IMR-90 (cell line): ENCODE results near the gene SERPINA10. TPM values are rescaled to one million over a fixed set of nuclear protein-coding genes. Genes with fewer than 3 reads are reported as not detected.

Source experiments
- ATAC-seq: fragments of 200-7000 bp; cut with Tn5 transposase; 2 replicates; pipeline ENCODE4 v1.9.1; 2020; ENCODE audit warnings: low read depth, mild to moderate bottlenecking, moderate library complexity
- BruUV-seq: library from RNA; stranded (reverse); fragments of 400-500 nt; replicated peaks from 2 replicates; lab custom pipeline; 2021; lab: Mats Ljungman, UMichigan
- CTCF ChIA-PET: fragments of 300-600 bp; formaldehyde crosslinking; extraction: SDS; loops from one replicate; lab custom pipeline; 2021; ENCODE audit warnings: antibody characterized with exemption; lab: Yijun Ruan, JAX
- POLR2A ChIA-PET: fragments of 300-600 bp; sonication (Branson Sonifier 250); formaldehyde crosslinking; loops from one replicate; lab custom pipeline; 2022; ENCODE audit warnings: antibody characterized with exemption; ENCODE audit not compliant: unreplicated experiment; lab: Charles Lee
- DNase-seq: peaks from one replicate; pipeline ENCODE4 v3.0.0; 2013
- H2AFZ ChIP-seq: replicated peaks from 2 replicates; pipeline ENCODE3; 2013; ENCODE audit warnings: low read length, mild to moderate bottlenecking; ENCODE audit not compliant: poor library complexity
- H2AK5ac ChIP-seq: 2 replicates; pipeline ENCODE4 v1.6.1; 2013; ENCODE audit warnings: low read depth, low read length, inconsistent platforms
- H2AK9ac ChIP-seq: replicated peaks from 2 replicates; pipeline ENCODE3; 2013; ENCODE audit warnings: mild to moderate bottlenecking, low read depth, low read length, moderate library complexity; ENCODE audit not compliant: poor library complexity
- H2BK120ac ChIP-seq: 2 replicates; pipeline ENCODE4 v1.6.1; 2013; ENCODE audit warnings: low read depth, low read length, inconsistent platforms
- H2BK15ac ChIP-seq: 3 replicates; pipeline ENCODE4 v1.6.1; 2013; ENCODE audit warnings: low read depth, low read length, inconsistent platforms
- H2BK20ac ChIP-seq: 2 replicates; pipeline ENCODE4 v1.6.1; 2013; ENCODE audit warnings: low read depth, mild to moderate bottlenecking, inconsistent platforms, low read length, moderate library complexity
- H2BK5ac ChIP-seq: 2 replicates; pipeline ENCODE4 v1.6.1; 2013; ENCODE audit warnings: mild to moderate bottlenecking, low read depth, low read length, inconsistent platforms; ENCODE audit not compliant: poor library complexity, severe bottlenecking
- H3K14ac ChIP-seq: replicated peaks from 2 replicates; pipeline ENCODE4 v1.6.1; 2013; ENCODE audit warnings: low read depth, low read length, inconsistent platforms
- H3K18ac ChIP-seq: 2 replicates; pipeline ENCODE4 v1.6.1; 2013; ENCODE audit warnings: low read depth, low read length, control low read depth
- H3K23ac ChIP-seq: 2 replicates; pipeline ENCODE4 v1.6.1; 2013; ENCODE audit warnings: low read depth, low read length, inconsistent platforms
- H3K27ac ChIP-seq: 2 replicates; pipeline ENCODE4 v1.5.1; 2013; ENCODE audit warnings: mild to moderate bottlenecking, control low read depth, low read length; ENCODE audit not compliant: insufficient read depth
- H3K27me3 ChIP-seq: 2 replicates; pipeline ENCODE4 v1.6.1; 2013; ENCODE audit warnings: low read length; ENCODE audit not compliant: control insufficient read depth, insufficient read depth
- H3K36me3 ChIP-seq: 2 replicates; pipeline ENCODE4 v1.6.1; 2013; ENCODE audit warnings: low read length, mixed read lengths; ENCODE audit not compliant: control insufficient read depth, insufficient read depth
- H3K4ac ChIP-seq: 2 replicates; pipeline ENCODE4 v1.6.1; 2013; ENCODE audit warnings: low read depth, low read length, inconsistent platforms
- H3K4me1 ChIP-seq: 2 replicates; pipeline ENCODE4 v1.6.1; 2013; ENCODE audit warnings: low read length, mixed read lengths; ENCODE audit not compliant: control insufficient read depth, insufficient read depth
- H3K4me2 ChIP-seq: 2 replicates; pipeline ENCODE4 v1.6.1; 2013; ENCODE audit warnings: low read depth, mild to moderate bottlenecking, control low read depth, low read length, moderate library complexity
- H3K4me3 ChIP-seq: 2 replicates; pipeline ENCODE4 v1.5.1; 2013; ENCODE audit warnings: low read depth, mild to moderate bottlenecking, control low read depth, low read length, moderate library complexity; ENCODE audit not compliant: insufficient read depth
- H3K56ac ChIP-seq: 2 replicates; pipeline ENCODE4 v1.6.1; 2013; ENCODE audit warnings: low read length, inconsistent platforms; ENCODE audit not compliant: insufficient read depth; ENCODE audit errors: extremely low read depth
- H3K79me1 ChIP-seq, 2 experiments: 2 replicates each; pipeline ENCODE4 v1.6.1; 2013; ENCODE audit warnings: low read length in 2 of 2, inconsistent platforms in 1 of 2, low read depth in 1 of 2
- H3K9ac ChIP-seq: 2 replicates; pipeline ENCODE4 v1.6.1; 2013; ENCODE audit warnings: low read depth, low read length, control low read depth
- H3K9me1 ChIP-seq: 2 replicates; pipeline ENCODE4 v1.6.1; 2013; ENCODE audit warnings: low read length, inconsistent platforms; ENCODE audit not compliant: insufficient read depth
- H3K9me3 ChIP-seq: 2 replicates; pipeline ENCODE4 v1.6.1; 2013; ENCODE audit warnings: low read length; ENCODE audit not compliant: control insufficient read depth, insufficient read depth
- H4K20me1 ChIP-seq: 2 replicates; pipeline ENCODE4 v1.6.1; 2013; ENCODE audit warnings: low read length, inconsistent platforms; ENCODE audit not compliant: insufficient read depth
- H4K5ac ChIP-seq: 2 replicates; pipeline ENCODE4 v1.6.1; 2013; ENCODE audit warnings: mild to moderate bottlenecking, low read depth, low read length, control low read depth
- H4K8ac ChIP-seq, 2 experiments: 2 replicates each; pipeline ENCODE4 v1.6.1; 2013; ENCODE audit warnings: low read depth in 2 of 2, low read length in 2 of 2, control low read depth in 1 of 2, inconsistent platforms in 1 of 2
- H4K91ac ChIP-seq: 2 replicates; pipeline ENCODE4 v1.6.1; 2013; ENCODE audit warnings: low read depth, low read length, inconsistent platforms; ENCODE audit not compliant: insufficient read depth
- BHLHE40 ChIP-seq: fragments of 150-350 bp; IDR thresholded peaks from 2 replicates; pipeline ENCODE4 v1.6.1; 2016; ENCODE audit warnings: mild to moderate bottlenecking, low read depth, low read length
- CEBPB ChIP-seq: IDR thresholded peaks from 2 replicates; pipeline ENCODE4 v1.6.1; 2012; ENCODE audit warnings: low read depth, low read length, improper control_type of control experiment
- CHD1 ChIP-seq: IDR thresholded peaks from 2 replicates; pipeline ENCODE4 v1.6.1; 2012; ENCODE audit warnings: low read depth, low read length, improper control_type of control experiment
- ELK1 ChIP-seq: fragments of 150-350 bp; IDR thresholded peaks from 2 replicates; pipeline ENCODE4 v1.6.1; 2016; ENCODE audit warnings: low read depth, mild to moderate bottlenecking, low read length, moderate library complexity, borderline replicate concordance
- FOS ChIP-seq: fragments of 150-350 bp; IDR thresholded peaks from 2 replicates; pipeline ENCODE4 v1.6.1; 2016; ENCODE audit warnings: low read depth, low read length
- MAFK ChIP-seq: IDR thresholded peaks from 2 replicates; pipeline ENCODE4 v1.6.1; 2012; ENCODE audit warnings: low read depth, low read length, improper control_type of control experiment
- MAZ ChIP-seq: IDR thresholded peaks from 2 replicates; pipeline ENCODE4 v1.6.1; 2012; ENCODE audit warnings: low read depth, mild to moderate bottlenecking, low read length, improper control_type of control experiment, moderate library complexity, borderline replicate concordance
- MXI1 ChIP-seq: IDR thresholded peaks from 2 replicates; pipeline ENCODE4 v1.6.1; 2012; ENCODE audit warnings: low read depth, mild to moderate bottlenecking, low read length, moderate library complexity, borderline replicate concordance
- NFE2L2 ChIP-seq: fragments of 150-350 bp; IDR thresholded peaks from 2 replicates; pipeline ENCODE4 v1.6.1; 2016; ENCODE audit warnings: low read depth, mild to moderate bottlenecking, low read length
- POLR2A ChIP-seq: IDR thresholded peaks from 2 replicates; pipeline ENCODE4 v1.6.1; 2012; ENCODE audit warnings: mild to moderate bottlenecking, low read depth, low read length
- RAD21 ChIP-seq: IDR thresholded peaks from 2 replicates; pipeline ENCODE4 v1.6.1; 2012; ENCODE audit warnings: low read length, improper control_type of control experiment
- RCOR1 ChIP-seq: IDR thresholded peaks from 2 replicates; pipeline ENCODE4 v1.6.1; 2012; ENCODE audit warnings: mild to moderate bottlenecking, low read length, improper control_type of control experiment; ENCODE audit not compliant: insufficient replicate concordance
- RFX5 ChIP-seq: IDR thresholded peaks from 2 replicates; pipeline ENCODE4 v1.8.0; 2012; ENCODE audit warnings: low read depth, mild to moderate bottlenecking, low read length, moderate library complexity
- SMC3 ChIP-seq: fragments of 150-350 bp; IDR thresholded peaks from 2 replicates; pipeline ENCODE4 v1.6.1; 2016; ENCODE audit warnings: low read depth, mild to moderate bottlenecking, antibody characterized with exemption, low read length, moderate library complexity
- USF2 ChIP-seq: fragments of 150-350 bp; IDR thresholded peaks from 2 replicates; pipeline ENCODE4 v1.6.1; 2017; ENCODE audit warnings: mild to moderate bottlenecking, antibody characterized with exemption, low read length, low read depth
- WGBS, 2 experiments: methylation state at CpG; one replicate each; pipeline versions ENCODE4 v1.1.5 to v1.1.7; 2013; ENCODE audit warnings: missing lambda C conversion rate in 2 of 2; ENCODE audit not compliant: insufficient read length in 1 of 2; ENCODE audit errors: extremely low coverage in 2 of 2; 5-methylcytosine and 5-hydroxymethylcytosine counted together
- dilution Hi-C: fragments of 300-500 bp; cut with HindIII; formaldehyde crosslinking; loops from one replicate; pipeline ENCODE4 v1.14.3; 2018; ENCODE audit warnings: low sequenced_read_pairs; ENCODE audit not compliant: unreplicated experiment
- in situ Hi-C: fragments of 300-500 bp; cut with MboI; formaldehyde crosslinking; loops from 3 replicates; pipeline ENCODE4 v1.14.3; 2019; ENCODE audit warnings: low sequenced_read_pairs, inconsistent platforms, mixed read lengths
- intact Hi-C: fragments of 100-400 bp; cut with micrococcal nuclease; formaldehyde crosslinking; loops from 2 replicates; pipeline ENCODE4 v1.10.0; 2022
- polyA plus RNA-seq, 3 experiments: library from polyadenylated mRNA; depleted of rRNA; stranded (reverse); fragments of >200 nt; gene quantifications; 2 replicates each; pipeline ENCODE4 v1.2.3, GENCODE V29; 2012; ENCODE audit warnings: low replicate concordance in 1 of 3
- total RNA-seq: library from RNA; depleted of rRNA; stranded (reverse); fragments of >200 nt; gene quantifications from 2 replicates; pipeline ENCODE4 v1.2.3, GENCODE V29; 2012
- TF ChIP-seq, protein P1 (sequence below): conservative IDR thresholded peaks from 2 replicates; pipeline ENCODE4 v1.5.1; 2012; ENCODE audit warnings: mild to moderate bottlenecking, low read depth, low read length, improper control_type of control experiment

The SERPINA10 gene
- total and polyA plus RNA-seq, 2 of the 4 experiments (the other 2 are of a cell fraction) = not detected

- H3K79me1 ChIP-seq = no peaks in the 10 kb centered on the region
- ChIA-PET POLR2A (no interaction called here), CTCF (no interaction called here)
- in situ Hi-C loops = no loop called here
- no peak overlapping the region for H4K91ac ChIP-seq
- H3K56ac ChIP-seq = no peak overlapping the region
- no peak overlapping the region for H4K5ac ChIP-seq
- TF ChIP-seq CEBPB (no peak), FOS (no peak), POLR2A (no peak), RAD21 (no peak), MXI1 (no peak), BHLHE40 (no peak), CHD1 (no peak), MAZ (no peak), USF2 (no peak), SMC3 (no peak), RFX5 (no peak), ELK1 (no peak), RCOR1 (no peak), NFE2L2 (no peak), MAFK (no peak)
- TF ChIP-seq, protein P1, sequence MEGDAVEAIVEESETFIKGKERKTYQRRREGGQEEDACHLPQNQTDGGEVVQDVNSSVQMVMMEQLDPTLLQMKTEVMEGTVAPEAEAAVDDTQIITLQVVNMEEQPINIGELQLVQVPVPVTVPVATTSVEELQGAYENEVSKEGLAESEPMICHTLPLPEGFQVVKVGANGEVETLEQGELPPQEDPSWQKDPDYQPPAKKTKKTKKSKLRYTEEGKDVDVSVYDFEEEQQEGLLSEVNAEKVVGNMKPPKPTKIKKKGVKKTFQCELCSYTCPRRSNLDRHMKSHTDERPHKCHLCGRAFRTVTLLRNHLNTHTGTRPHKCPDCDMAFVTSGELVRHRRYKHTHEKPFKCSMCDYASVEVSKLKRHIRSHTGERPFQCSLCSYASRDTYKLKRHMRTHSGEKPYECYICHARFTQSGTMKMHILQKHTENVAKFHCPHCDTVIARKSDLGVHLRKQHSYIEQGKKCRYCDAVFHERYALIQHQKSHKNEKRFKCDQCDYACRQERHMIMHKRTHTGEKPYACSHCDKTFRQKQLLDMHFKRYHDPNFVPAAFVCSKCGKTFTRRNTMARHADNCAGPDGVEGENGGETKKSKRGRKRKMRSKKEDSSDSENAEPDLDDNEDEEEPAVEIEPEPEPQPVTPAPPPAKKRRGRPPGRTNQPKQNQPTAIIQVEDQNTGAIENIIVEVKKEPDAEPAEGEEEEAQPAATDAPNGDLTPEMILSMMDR = no peak
- H3K4ac ChIP-seq = no peak overlapping the region
- intact Hi-C loops = no loop called here
- no peak overlapping the region for H2AK9ac ChIP-seq
- H3K9ac ChIP-seq = no peak overlapping the region
- no CpG with 5 or more reads among the region's 3 CpGs for WGBS, 2 experiments
- H3K4me3 ChIP-seq = no peak overlapping the region
- H2BK15ac ChIP-seq = no peak overlapping the region
- no peak overlapping the region for H2BK5ac ChIP-seq
- DNase-seq (no peak), ATAC-seq (no peak)
- no peak overlapping the region for H3K18ac ChIP-seq
- H2BK20ac ChIP-seq = no peak overlapping the region
- H3K23ac ChIP-seq = no peak overlapping the region
- H3K36me3 ChIP-seq = no peaks in the 10 kb centered on the region
- dilution Hi-C loops = no loop called here
- H3K4me1 ChIP-seq = no peaks in the 10 kb centered on the region
- no peak overlapping the region for H2AFZ ChIP-seq
- no peaks in the 10 kb centered on the region for H3K9me3 ChIP-seq
- no peak overlapping the region for H2AK5ac ChIP-seq
- H4K8ac ChIP-seq = no peak overlapping the region
- no TSS peak for BruUV-seq
- H3K14ac ChIP-seq = no peak overlapping the region
- no peaks in the 10 kb centered on the region for H3K9me1 ChIP-seq
- H3K4me2 ChIP-seq = no peak overlapping the region
- H4K20me1 ChIP-seq = no peaks in the 10 kb centered on the region
- H3K27ac ChIP-seq = no peak overlapping the region
- no peak overlapping the region for H2BK120ac ChIP-seq
- H3K27me3 ChIP-seq = no peaks in the 10 kb centered on the region; the same call in 1 of the 2 replicates
These were observed 37.4 kb upstream of the SERPINA10 start for GRCh38 chr14:94330432-94330831.
